ENCODE data around the gene ZBED4.
"Not testable (repeated sequence)": the region's sequence is repeated elsewhere in the genome, so short reads cannot be mapped to it uniquely, and the experiment has no call there.

ZBED4 gene

GRCh38 chr22:49852898-49853894 is at the start of gene ZBED4:
ZBED4 (plus strand) TSS chr22:49853844; CDS start chr22:49883663, 29,819 bp downstream.
- peak; percentile 96 to 97 for DNase-seq (ENCODE audit: low read depth in 2 of 2)

- no peak for DNase-seq (ENCODE audit: low read depth in 2 of 2)
These were observed 46.5 kb upstream of the ZBED4 start for GRCh38 chr22:49807129-49807528.

- DNase-seq (ENCODE audit: low read depth in 2 of 2), result no peak
These were observed 45.6 kb upstream of the ZBED4 start for GRCh38 chr22:49807780-49808708.

- DNase-seq (ENCODE audit: low read depth in 2 of 2), result no peak
These were observed 43.2 kb upstream of the ZBED4 start for GRCh38 chr22:49810363-49811019.

GRCh38 chr22:49811020-49811791 is 42.4 kb upstream of the ZBED4 start:
- no peak for DNase-seq (ENCODE audit: low read depth in 2 of 2)

GRCh38 chr22:49812838-49813237 is 40.8 kb upstream of the ZBED4 start:
- no peak for DNase-seq (ENCODE audit: low read depth in 2 of 2)

GRCh38 chr22:49814164-49814686 is 39.4 kb upstream of the ZBED4 start:
- DNase-seq (ENCODE audit: low read depth in 2 of 2), result no peak

- DNase-seq (ENCODE audit: low read depth in 2 of 2), result no peak
These were observed 38.8 kb upstream of the ZBED4 start for GRCh38 chr22:49814856-49815255.

- DNase-seq (ENCODE audit: low read depth in 2 of 2), result no peak
These were observed 38.0 kb upstream of the ZBED4 start for GRCh38 chr22:49815641-49816091.

- DNase-seq (ENCODE audit: low read depth in 2 of 2), result no peak
These were observed 36.3 kb upstream of the ZBED4 start for GRCh38 chr22:49817359-49817758.

- no peak for DNase-seq (ENCODE audit: low read depth in 2 of 2)
These were observed 32.7 kb upstream of the ZBED4 start for GRCh38 chr22:49820984-49821383.

GRCh38 chr22:49821741-49822140 is 31.9 kb upstream of the ZBED4 start:
- DNase-seq (ENCODE audit: low read depth in 2 of 2), result not testable (repeated sequence)

GRCh38 chr22:49823289-49824045 is 30.2 kb upstream of the ZBED4 start:
- no peak for DNase-seq (ENCODE audit: low read depth in 2 of 2)

- no peak for DNase-seq (ENCODE audit: low read depth in 2 of 2)
These were observed 29.3 kb upstream of the ZBED4 start for GRCh38 chr22:49824185-49824925.

GRCh38 chr22:49824936-49825335 is 28.7 kb upstream of the ZBED4 start:
- DNase-seq (ENCODE audit: low read depth in 2 of 2), result no peak

- DNase-seq (ENCODE audit: low read depth in 2 of 2), result no peak
These were observed 28.2 kb upstream of the ZBED4 start for GRCh38 chr22:49825436-49825835.

GRCh38 chr22:49825944-49826602 is 27.6 kb upstream of the ZBED4 start:
- peak; percentile 40 for DNase-seq (ENCODE audit: low read depth in 2 of 2)

GRCh38 chr22:49826603-49827270 is 26.9 kb upstream of the ZBED4 start:
- DNase-seq (ENCODE audit: low read depth in 2 of 2), result peak in 1 of 2 donors; percentile 11

All from stimulated activated CD8-positive, alpha-beta memory T cell treated with anti-CD3 and anti-CD28 coated beads, Interleukin-7, amount 100 ng/mL, for 1 hour (primary cell).